Memory B cell (primary cell): Measurements from ENCODE around the gene ZMYND11.
"Not testable (repeated sequence)": the region's sequence is repeated elsewhere in the genome, so short reads cannot be mapped to it uniquely, and the experiment has no call there.

Experiments
- ATAC-seq: fragments of 150-1000 bp; cut with Tn5 transposase; 2 replicates; pipeline ENCODE4 v1.10.0; 2021; ENCODE audit warnings: low read depth, mild to moderate bottlenecking, moderate library complexity
- DNase-seq, 2 donors: peaks; one replicate each; pipeline ENCODE4 v3.0.0; 2022; ENCODE audit warnings: low spot score in 2 of 2
- H3K27ac Mint-ChIP-seq: one replicate; pipeline ENCODE4 v1.8.0; 2022; ENCODE audit warnings: mild to moderate bottlenecking, moderate library complexity, mixed read lengths
- H3K27me3 Mint-ChIP-seq: one replicate; pipeline ENCODE4 v1.8.0; 2022; ENCODE audit warnings: mixed read lengths
- H3K36me3 Mint-ChIP-seq: one replicate; pipeline ENCODE4 v1.8.0; 2022; ENCODE audit warnings: mild to moderate bottlenecking, mixed read lengths
- H3K4me1 Mint-ChIP-seq: one replicate; pipeline ENCODE4 v1.8.0; 2022; ENCODE audit warnings: mixed read lengths
- H3K4me3 Mint-ChIP-seq: one replicate; pipeline ENCODE4 v1.8.0; 2022; ENCODE audit warnings: mild to moderate bottlenecking, moderate library complexity, mixed read lengths
- H3K9me3 Mint-ChIP-seq: one replicate; pipeline ENCODE4 v1.8.0; 2022; ENCODE audit warnings: mixed read lengths

ZMYND11 gene

DNA sequence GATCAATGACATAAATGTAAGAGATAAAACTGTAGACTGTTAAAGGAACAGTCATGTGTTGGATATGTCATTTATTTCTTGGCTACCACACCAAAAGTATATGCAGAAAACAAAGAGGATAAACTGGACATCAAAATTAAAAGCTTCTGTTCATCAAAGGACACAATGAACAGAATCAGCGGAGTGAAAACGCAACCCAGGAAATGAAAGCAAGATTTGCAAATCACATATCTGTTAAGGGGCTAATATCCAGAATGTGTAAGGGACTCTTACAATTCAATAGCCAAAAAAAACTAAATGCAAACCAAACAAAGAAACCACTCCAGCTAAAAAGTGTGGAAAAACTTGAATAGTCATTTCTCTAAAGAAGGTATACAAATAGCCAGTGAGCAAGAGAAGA lies 164.3 kb downstream of the ZMYND11 start:
- ATAC-seq, result peak; percentile 37
- peak overlapping the region; percentile 86 for H3K4me3 Mint-ChIP-seq
- H3K27me3 Mint-ChIP-seq, result peaks cover 1% of the 10 kb centered on the region
- peaks cover 3% of the 10 kb centered on the region for H3K9me3 Mint-ChIP-seq
- DNase-seq, result no peak
- H3K36me3 Mint-ChIP-seq, result peaks cover 4% of the 10 kb centered on the region
- peaks cover 32% of the 10 kb centered on the region for H3K4me1 Mint-ChIP-seq
- peak overlapping the region; percentile 70 for H3K27ac Mint-ChIP-seq

DNA sequence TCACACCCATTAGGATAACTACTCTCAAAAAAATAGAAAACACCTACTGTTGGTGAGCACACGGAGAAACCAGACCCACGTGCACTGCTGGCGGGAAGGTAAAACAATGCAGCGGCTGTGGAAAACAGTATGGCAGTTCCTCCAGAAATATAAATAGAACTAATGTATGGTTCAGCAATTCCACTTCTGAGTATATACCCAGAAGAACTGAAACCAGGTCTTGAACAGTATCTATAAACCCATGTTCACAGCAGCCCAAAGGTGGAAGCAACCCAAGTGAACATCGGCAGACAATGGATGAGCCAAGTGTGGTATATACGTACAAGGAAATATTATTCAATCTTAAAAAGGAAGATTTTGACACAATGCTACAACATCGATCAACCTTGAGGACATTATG lies 164.7 kb downstream of the ZMYND11 start:
- Mint-ChIP-seq H3K27me3 (peaks cover 1% of the 10 kb centered on the region), H3K27ac (peak overlapping the region; percentile 70), H3K4me1 (peaks cover 37% of the 10 kb centered on the region), H3K9me3 (peaks cover 3% of the 10 kb centered on the region), H3K36me3 (peaks cover 4% of the 10 kb centered on the region), H3K4me3 (peak overlapping the region; percentile 86)
- DNase-seq (no peak), ATAC-seq (peak; percentile 90)

DNA sequence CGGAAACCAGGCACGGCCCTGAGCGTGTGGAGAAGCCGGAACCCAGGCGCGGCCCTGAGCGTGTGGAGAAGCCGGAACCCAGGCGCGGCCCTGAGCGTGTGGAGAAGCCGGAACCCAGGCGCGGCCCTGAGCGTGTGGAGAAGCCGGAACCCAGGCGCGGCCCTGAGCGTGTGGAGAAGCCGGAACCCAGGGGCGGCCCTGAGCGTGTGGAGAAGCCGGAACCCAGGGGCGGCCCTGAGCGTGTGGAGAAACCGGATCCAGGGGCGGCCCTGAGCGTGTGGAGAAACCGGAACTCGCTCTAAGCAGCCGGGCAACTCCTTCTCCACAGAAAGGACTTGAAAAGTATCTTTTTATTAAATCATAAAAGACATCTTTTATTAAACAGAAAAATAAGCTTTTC lies 165.3 kb downstream of the ZMYND11 start:
- H3K4me3 Mint-ChIP-seq, DNase-seq, ATAC-seq, H3K27me3 Mint-ChIP-seq, H3K9me3 Mint-ChIP-seq, H3K36me3 Mint-ChIP-seq: not testable (repeated sequence)
- peaks cover 43% of the 10 kb centered on the region for H3K4me1 Mint-ChIP-seq
- peak overlapping the region; percentile 70 for H3K27ac Mint-ChIP-seq

DNA sequence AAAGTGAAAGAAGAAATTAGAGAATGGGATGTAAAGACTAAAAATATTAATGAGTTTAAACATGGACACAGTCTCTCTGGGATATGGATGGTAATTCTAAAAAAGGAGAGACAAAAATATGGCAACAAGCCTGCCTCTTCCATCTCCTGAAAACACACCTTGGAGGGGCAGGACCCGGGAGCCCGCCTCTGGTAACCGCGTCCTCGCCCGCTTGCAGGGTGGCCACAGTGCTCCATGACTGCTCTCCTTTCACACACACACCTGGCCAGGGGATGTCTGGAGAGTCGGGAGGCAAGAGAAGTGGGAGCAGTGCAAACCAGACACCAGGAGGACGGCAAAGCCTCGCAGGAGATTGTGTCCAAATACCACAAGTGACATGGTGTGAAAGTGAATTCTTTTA lies 166.3 kb downstream of the ZMYND11 start:
- Mint-ChIP-seq H3K4me3 (no peak overlapping the region), H3K36me3 (peaks cover 2% of the 10 kb centered on the region), H3K9me3 (peaks cover 3% of the 10 kb centered on the region)

More for the DNA sequence above, 166.3 kb downstream of the ZMYND11 start:
- Mint-ChIP-seq H3K27ac (no peak overlapping the region), H3K27me3 (peaks cover 1% of the 10 kb centered on the region), H3K4me1 (peaks cover 49% of the 10 kb centered on the region)
- DNase-seq, result no peak
- no peak for ATAC-seq
